Fibroblast of skin of scalp (primary cell): ENCODE results near the gene LRRC8E.

ENCODE experiments used
- DNase-seq: peaks from one replicate; pipeline ENCODE4 v3.0.0-alpha.2; 2013

The LRRC8E gene

DNA sequence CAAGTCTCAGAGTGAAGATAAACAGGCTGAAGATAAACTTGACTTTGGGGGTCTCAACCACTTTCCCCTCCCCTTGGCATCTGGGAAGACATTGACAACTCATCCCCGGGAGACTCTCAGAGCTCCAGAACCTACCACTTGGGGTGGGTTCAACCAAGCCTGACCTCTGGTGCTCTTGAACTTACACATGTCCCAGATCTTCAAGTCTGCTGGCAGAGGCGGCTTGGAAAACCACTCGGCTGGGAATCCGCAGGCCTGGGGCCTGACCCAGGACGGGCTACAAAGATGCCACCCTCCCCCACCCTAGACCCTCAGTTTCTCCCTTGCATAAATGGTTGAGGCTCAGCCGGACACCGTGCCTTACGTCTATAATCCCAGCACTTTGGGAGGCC is 512 bp downstream of the LRRC8E start:
- no peak for DNase-seq

DNA sequence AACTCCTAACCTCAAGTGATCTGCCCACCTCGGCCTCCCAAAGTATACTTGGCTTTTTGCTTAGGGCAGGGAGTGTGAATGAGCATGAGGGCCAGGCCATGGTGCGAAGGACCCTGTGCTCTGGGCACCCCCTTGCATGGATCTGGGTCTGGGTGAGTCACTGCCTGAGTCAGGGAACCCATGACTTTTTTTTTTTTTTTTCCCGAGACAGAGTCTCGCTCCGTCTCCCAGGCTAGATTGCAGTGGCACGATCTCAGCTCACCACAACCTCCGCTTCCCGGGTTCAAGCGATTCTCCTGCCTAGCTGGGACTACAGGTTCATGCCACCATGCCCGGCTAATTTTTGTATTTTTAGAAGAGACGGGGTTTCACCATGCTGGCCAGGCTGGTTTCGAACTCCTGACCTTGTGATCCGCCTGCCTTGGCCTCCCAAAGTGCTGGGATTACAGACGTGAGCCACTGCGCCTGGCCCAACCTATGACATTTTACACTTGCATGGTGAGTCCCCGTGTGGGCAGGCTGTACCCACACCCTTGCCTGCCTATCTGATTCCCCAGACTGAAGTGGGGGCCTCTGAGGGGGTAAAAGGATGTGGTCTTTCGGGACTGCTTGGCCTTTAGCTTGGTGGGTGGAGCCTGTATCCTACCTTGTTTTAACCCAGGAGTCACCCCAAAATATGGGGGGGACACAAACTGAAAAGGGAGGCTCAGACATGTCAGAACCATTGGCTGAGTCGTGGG is 5.2 kb downstream of the LRRC8E start:
- DNase-seq: peak; percentile 19

DNA sequence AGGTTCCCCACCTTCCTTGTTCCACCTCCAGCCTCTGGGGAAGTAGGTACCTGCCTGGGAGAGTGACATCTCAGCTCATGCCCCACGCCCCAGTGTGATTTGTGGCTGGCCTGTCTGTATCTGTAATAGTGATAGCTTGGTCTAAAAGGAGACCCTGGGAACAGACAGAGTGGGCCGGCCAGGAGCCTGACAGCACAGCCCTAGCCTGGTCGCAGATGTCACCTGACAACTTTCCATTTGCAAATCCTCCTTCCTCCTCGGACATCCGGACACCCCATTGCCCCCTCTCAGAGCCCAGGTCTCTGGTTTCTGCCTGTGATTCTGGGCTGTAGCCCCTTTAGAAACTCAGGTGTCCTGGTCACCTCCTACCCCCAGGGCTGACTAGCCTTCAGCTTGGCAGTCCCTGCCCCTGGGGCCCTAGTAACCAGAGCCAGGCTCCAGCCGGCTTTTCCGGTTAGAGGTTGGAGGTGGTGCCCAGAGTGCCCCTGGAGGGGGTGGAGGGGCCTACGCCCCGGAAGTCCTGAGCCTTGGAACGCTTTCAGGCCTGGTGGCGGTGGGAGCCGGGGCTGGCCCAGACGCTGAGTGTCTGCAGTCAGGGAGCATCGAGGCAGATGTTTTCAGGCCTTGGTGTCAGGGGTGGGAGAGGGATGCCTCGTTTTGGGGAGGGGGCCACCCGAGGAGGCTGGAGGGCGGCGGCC is 6.5 kb downstream of the LRRC8E start:
- no peak for DNase-seq

DNA sequence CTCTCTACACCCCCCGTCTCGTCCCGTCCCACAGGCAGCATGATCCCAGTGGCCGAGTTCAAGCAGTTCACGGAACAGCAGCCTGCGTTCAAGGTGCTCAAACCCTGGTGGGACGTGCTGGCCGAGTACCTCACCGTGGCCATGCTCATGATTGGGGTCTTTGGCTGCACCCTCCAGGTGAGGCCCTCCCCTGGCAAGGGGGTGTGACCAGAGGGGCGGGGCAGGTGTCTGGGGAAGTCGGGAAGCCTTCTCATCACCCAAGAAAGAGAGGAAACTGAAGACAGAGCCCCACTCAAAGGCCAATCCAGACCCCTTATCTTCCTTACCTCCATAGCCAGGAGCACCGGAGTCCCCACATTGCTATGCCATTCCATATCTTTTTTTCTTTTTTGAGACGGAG is 7.3 kb downstream of the LRRC8E start:
- DNase-seq: no peak

DNA sequence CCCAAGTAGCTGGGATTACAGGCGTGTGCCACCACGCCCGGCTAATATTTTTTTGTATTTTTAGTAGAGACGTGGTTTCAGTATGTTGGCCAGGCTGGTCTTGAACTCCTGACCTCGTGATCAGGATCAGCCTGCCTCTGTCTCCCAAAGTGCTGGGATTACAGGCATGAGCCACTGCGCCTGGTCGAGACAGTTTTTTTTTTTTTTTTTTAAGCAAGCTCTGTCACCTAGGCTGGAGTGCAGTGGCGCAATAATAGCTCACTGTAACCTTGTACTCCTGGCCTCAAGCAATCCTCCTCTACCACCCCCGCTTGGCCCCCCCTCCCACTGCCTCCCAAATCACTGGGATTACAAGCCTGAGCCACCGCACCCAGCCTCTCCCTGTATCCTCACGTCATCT is 9.0 kb downstream of the LRRC8E start:
- DNase-seq: no peak

DNA sequence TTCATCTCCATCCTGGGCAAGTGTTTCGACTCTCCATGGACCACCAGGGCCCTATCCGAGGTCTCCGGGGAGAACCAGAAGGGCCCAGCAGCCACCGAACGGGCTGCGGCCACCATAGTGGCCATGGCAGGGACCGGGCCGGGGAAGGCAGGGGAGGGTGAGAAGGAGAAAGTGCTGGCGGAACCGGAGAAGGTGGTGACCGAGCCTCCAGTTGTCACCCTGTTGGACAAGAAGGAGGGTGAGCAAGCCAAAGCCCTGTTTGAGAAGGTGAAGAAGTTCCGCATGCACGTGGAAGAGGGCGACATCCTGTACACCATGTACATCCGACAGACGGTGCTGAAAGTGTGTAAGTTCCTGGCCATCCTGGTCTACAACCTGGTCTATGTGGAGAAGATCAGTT is 10.7 kb downstream of the LRRC8E start:
- no peak for DNase-seq

DNA sequence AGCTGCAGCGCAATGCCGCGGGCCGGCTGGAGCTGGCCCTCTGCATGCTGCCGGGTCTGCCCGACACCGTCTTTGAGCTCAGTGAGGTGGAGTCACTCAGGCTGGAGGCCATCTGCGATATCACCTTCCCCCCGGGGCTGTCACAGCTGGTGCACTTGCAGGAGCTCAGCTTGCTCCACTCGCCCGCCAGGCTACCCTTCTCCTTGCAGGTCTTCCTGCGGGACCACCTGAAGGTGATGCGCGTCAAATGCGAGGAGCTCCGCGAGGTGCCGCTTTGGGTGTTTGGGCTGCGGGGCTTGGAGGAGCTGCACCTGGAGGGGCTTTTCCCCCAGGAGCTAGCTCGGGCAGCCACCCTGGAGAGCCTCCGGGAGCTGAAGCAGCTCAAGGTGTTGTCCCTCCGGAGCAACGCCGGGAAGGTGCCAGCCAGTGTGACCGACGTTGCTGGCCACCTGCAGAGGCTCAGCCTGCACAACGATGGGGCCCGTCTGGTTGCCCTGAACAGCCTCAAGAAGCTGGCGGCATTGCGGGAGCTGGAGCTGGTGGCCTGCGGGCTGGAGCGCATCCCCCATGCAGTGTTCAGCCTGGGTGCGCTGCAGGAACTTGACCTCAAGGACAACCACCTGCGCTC is 11.6 kb downstream of the LRRC8E start:
- DNase-seq: no peak

DNA sequence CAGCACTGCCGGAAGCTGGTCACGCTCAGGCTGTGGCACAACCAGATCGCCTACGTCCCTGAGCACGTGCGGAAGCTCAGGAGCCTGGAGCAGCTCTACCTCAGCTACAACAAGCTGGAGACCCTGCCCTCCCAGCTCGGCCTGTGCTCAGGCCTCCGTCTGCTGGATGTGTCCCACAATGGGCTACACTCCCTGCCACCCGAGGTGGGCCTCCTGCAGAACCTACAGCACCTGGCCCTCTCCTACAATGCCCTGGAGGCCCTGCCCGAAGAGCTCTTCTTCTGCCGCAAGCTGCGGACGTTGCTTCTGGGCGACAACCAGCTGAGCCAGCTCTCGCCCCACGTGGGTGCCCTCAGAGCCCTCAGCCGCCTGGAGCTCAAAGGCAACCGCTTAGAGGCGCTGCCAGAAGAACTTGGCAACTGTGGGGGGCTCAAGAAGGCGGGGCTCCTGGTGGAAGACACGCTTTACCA is 12.1 kb downstream of the LRRC8E start:
- DNase-seq: no peak

DNA sequence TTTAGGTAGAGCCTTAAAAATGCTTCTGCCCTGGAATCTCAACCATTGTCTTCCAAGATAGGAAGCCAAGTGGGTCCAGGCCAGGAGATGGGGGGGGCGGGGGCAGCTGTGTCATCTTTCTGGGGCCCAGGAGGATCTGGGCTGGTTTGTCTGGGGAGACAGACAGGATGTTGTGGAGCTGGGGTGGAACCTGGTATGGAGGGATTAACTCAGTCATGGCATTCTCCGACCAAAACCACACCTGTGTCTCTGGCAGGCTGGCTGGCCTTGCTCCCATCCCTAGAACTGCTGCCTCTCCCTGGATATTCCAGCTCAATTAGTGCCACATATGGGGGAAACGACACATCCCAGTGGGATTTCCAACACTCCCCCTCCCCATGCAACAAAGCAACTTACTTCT is 12.6 kb downstream of the LRRC8E start:
- DNase-seq: no peak

DNA sequence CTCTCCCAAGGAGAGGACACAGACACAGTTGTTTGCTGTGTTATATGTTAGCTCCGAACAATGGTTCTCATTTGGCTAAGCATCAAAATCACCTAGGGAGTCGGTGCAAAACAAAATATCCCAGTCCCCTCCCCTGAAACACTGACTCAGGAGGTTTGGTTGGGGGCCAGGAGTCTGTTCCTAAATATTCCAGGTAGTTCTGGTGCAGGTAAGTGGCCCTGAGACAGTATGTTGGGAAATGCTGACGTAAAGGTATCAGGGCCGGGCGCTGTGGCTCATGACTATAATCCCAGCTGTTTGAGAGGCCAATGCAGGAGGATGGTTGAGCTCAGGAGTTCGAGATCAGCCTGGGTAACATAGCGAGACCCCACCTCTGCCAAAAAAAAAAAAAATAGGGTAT is 13.0 kb downstream of the LRRC8E start:
- DNase-seq: no peak

DNA sequence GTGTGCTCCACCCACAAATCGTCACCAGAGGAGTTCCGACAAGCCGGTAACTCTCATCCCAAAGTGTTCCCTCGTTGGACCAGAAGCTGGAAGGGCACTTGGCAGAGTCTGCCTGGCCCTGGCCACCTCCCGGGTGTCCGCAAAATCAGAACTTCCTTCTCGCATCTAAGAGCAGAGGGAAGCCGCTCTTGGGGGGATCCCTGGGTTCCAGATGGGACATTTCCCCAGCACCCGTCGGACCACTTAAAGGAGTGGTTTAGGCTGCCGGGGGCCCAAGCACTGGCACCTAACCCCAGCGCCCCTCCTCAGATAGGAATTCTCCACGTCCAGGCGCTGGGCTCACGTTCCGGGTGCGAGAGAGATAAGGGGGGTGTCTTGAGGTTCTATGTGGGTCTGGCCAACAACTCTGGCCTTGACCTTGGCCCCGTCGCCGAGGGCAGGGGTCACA is 14.5 kb downstream of the LRRC8E start:
- no peak for DNase-seq

DNA sequence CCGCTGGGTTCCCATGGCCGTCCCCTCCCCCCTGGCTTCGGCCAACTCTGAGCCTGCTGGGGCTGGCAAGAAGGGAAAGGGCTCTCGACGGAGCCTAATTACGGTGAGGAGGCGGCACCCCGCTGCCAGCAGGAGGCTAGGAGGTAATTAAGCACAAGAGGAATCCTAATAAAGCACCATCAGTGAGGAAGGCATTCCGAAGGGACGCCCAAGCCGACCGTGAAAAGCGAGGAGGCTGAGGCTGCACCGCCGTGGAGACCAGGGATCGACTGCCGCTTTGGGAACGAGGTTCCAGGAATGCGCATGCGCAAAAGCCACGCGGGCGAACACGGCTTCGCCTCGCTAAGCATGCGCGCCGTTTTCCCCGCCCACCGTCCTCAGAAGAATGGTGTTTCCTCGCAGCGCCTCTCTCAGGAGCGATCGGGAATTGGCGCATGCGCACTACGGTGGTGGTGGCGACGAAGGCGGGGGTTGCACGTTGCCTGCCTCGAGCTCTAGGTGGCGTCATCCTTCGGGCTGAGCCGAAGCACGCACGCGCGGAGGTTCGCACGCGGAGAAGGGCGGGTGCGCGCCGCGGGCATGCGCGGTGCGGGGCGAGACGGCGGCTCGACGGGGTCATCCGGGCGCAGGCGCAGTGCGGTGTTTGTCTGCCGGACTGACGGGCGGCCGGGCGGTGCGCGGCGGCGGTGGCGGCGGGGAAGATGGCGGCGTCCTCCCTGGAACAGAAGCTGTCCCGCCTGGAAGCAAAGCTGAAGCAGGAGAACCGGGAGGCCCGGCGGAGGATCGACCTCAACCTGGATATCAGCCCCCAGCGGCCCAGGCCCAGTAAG is 15.1 kb downstream of the LRRC8E start, which contains the start of gene MAP2K7:
Gene MAP2K7, plus strand, starts transcription at position 634 of the 830 bp plus-strand sequence. Its CDS starts 68 bp downstream, at position 702.
- DNase-seq: peak; percentile 99

DNA sequence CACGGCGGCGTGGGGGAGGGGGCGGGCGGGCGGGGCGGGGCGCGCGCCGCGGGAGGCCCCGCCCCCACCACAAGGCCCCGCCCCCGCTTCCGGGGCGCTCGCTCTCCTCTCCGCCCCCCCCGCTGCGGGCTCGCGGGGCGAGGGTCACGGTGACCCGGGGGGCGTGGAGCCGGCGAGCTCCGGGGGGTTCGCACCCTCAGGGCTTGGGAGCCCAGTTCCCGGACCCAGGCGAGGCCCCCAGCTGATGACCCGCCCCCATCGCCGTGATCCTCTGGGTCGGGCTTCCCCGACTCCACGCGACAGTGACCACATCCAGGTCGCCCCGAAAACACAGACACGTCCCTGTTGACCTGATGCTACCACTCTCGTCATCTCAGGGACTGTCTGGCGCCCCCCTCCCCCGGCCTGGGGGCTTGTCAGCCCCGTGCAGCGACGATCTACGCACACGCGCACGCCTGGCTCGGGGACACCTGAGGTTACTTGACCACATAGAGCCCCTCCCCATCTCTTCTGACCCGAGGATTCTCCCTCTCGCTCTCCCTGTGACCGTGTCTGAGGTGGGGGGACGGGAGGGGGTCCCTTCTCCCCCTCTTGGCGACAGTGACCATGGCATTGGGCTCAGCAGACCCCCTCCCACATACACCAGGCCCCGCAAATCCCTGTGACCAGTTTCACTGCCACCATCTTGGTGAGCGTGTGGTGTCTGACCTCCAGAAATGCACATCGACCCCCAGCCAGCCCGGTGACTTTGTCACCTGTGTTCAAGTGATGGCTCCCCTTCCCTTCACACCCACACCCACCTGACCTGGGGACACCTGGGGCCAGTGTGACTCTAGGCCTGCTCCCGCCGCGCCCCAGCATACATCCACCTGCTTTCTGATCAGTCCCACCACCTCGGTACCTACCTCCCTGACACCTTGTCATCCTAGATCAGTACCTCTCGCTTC is 16.0 kb downstream of the LRRC8E start:
- no peak for DNase-seq

DNA sequence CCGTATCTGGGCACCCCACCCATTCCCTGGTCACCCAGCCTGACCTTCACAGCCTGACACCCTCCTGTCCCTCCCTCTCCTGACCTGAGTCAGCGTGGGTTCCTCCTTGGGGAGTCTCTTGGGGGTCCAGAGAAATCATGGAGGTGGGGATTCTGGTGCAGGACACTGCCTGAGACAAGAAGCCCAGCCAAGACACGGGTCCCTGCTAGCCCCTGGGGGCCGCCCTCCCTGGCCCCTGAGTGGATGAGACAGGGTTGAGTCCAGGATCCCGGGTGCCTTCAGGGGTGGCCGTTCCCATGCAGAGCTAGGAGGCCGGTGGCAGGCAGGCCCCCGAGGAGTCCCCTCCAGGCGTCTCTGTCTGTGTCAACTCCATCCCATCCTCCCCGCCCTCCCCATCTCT is 17.0 kb downstream of the LRRC8E start:
- no peak for DNase-seq

DNA sequence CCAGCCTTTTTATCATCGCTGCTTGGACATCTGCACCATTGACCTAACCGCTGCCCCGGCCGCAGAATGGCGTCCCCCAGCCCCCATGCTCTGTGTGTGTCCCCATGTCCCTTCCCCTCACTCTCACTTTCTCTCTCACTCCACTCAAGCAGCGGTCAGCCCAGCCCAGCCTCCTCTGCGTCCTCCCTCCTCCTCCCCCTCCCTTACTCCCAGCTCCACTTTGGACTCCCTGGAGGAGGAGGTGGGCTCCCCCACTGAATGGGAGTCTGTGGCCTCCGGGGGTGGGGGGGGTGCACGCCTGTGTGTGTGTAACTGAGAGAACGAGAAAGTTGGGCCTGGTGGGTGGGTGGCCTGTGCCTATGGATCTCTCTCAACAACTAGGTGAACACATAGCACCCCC is 17.5 kb downstream of the LRRC8E start:
- DNase-seq: no peak

DNA sequence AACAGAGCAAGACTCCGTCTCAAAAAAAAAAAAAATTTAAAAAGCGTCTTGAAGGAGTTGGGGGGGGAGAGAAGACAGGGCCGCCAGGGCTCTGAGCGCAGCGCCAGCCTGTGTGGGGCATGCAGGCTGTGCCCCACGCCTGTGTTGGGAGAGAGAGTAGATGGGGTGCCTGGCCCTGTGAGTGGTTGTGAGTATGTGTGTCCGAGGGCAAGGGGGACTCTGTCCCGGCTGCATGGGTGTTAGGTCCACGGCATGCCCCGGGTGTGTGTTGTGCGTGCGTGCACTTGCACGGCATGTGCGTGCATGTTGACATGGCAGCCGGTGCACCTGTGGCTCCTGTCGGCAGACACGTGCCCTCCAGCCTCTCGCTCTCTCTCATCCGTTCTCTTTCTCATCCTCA is 18.8 kb downstream of the LRRC8E start:
- DNase-seq: no peak

DNA sequence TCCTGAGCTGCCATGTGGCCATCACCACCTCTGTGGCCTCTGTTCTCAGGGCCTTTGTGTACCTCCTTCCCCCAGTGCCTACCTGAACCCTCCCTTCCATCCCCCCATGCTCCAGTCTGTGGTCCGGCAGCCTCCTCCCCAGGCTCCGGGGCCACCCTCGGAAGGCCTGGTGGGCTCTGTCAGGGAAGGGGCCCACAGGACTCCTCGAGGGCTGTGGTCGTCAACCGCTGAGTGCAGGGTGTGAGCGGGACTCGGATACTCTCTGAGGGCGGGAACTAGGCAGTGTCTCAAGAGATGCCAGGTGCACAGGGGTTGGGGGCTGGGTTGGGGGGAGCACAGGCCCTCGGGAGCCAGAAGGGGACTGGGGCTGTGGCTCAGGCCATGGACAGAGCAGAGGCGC is 19.2 kb downstream of the LRRC8E start:
- no peak for DNase-seq

DNA sequence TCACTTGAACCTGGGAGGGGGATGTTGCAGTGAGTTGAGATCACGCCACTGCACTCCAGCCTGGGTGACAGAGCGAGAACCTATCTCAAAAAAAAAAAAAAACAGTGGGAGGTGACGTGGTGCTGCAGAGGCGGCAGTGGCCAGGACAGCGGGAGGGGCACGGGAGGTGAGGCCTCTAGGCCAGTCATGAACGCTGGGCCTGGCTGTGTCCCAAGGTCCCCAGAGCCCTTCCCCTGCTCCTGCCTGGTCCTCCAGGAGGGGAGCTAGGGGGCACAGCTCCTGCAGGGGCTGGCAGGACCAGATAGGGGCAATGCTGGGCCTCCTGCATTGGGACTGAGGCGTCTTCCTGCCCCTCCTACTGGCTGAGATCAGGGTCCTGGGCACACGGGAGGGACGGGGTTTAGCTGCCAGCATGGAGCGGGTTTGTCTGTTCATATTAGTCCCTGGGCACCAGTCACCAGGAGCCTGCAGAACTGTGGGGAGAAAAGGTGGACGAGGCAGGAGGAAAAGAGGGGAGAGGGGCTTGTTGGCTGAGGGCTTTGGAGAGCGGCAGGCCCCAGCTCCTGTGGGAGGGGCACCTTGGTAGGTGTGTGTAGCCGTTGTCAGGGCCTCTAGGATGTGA is 19.9 kb downstream of the LRRC8E start:
- DNase-seq: no peak

DNA sequence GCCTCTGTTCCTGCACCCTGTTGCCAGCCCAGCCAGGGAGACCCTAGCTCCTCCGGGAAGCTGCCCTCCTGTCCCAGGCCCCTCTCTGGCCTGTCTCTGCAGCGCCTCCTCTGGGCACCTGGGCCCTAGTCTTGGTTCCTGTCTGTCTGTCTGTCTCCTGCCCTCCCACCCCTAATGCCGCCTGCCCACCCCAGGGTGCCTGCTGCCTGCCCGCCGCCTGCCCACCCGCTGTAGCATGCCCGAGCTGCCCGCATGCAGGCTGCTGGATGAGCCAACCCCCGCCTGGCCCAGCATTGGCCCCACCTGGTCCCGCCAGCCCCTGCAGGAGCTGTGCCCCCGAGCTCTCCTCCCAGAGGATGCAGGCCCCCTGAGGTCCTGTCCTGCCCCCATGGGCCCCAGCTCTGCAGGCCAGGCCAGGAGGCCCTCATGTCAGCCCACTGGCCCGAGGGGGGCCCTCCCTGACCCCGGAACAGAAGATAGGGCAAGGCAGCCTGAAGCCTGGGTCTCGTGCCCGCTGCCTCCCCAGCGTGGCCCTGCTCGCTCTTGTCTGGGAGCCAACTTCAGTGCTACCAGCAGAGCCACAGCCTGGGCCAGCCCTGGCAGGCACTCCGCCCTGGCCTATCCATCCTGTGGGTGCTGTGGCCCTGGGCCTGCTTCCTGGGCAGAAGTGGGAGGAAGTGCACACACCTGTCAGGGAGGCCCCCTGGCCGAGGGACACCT is 20.6 kb downstream of the LRRC8E start:
- DNase-seq: no peak

DNA sequence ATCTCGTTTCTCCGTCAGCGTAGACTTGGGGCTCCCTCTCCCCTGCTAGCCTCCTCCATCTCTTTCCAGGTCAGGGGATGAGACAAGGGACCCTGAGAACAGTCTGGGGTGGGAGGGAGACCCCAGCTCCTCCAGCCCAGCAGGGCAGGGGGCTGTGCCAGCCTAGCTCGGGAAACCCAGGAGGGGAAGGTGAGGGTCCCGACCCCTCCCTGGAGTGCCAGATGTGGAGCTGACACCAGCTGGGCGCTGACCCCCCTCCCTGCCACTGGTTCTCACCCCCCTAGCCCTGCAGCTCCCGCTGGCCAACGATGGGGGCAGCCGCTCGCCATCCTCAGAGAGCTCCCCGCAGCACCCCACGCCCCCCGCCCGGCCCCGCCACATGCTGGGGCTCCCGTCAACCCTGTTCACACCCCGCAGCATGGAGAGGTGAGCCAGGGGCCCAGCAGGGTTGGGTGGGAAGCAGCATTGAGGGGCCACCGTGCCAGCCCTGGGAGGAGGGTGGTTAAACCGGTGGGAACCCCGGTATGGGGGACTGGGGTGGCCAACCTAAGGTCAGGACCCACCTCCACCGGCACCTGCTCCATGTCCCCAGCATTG is 21.3 kb downstream of the LRRC8E start:
- DNase-seq: no peak
